Measurements from ENCODE around the gene KCNMB2.

DNA sequence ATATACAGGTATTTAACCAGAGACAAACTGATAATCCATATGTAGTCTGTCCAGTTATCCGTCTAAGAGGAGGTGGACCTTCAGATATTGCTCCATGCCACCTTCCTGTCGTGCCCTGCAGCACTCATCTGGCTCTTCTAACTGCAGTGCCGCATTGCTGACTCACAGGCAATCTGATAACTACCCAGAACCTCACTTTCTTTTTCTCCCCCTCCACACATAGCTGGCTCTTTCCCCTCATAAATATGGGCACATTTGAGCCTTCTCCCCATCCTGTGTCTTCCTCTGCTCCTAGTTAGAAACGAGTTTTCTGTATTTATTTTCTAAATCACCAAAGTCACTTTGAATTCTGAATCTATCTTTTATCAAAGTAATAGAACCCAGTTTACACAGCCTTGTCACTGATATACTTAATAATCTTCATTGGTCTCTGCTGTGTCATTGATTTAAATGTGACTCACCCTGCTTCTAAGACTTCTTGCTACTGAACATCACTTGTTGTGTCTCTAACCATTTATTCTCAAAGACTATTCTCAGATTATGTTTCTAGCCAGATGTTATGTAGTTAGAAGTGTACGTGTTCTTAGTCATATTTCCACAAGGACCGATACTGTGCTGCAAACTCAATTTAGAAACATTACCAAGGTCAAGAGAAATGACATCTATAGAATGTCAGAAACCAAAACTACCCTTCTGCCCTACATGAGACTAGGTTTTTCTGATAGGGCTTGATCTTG lies 17.4 kb upstream of the KCNMB2 start:
- TF ChIP-seq, protein P1, sequence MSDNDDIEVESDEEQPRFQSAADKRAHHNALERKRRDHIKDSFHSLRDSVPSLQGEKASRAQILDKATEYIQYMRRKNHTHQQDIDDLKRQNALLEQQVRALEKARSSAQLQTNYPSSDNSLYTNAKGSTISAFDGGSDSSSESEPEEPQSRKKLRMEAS (IDR thresholded peaks at IDR 0.05): no peak
- TF ChIP-seq, protein P2, sequence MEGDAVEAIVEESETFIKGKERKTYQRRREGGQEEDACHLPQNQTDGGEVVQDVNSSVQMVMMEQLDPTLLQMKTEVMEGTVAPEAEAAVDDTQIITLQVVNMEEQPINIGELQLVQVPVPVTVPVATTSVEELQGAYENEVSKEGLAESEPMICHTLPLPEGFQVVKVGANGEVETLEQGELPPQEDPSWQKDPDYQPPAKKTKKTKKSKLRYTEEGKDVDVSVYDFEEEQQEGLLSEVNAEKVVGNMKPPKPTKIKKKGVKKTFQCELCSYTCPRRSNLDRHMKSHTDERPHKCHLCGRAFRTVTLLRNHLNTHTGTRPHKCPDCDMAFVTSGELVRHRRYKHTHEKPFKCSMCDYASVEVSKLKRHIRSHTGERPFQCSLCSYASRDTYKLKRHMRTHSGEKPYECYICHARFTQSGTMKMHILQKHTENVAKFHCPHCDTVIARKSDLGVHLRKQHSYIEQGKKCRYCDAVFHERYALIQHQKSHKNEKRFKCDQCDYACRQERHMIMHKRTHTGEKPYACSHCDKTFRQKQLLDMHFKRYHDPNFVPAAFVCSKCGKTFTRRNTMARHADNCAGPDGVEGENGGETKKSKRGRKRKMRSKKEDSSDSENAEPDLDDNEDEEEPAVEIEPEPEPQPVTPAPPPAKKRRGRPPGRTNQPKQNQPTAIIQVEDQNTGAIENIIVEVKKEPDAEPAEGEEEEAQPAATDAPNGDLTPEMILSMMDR (IDR thresholded peaks at IDR 0.05): no peak
- TF ChIP-seq GATA3 (IDR thresholded peaks at IDR 0.05; ENCODE audit: borderline replicate concordance) (no peak), MAFK (IDR thresholded peaks at IDR 0.05; ENCODE audit: partially characterized antibody) (no peak), POLR2A (IDR thresholded peaks at IDR 0.05; ENCODE audit: low read length) (no peak), SREBF2 (IDR thresholded peaks at IDR 0.05) (no peak), JUN (IDR thresholded peaks at IDR 0.05) (no peak), BHLHE40 (IDR thresholded peaks at IDR 0.05; ENCODE audit: low read depth, low read length) (no peak), EP300 (IDR thresholded peaks at IDR 0.05) (no peak)
- TF ChIP-seq, protein P3, sequence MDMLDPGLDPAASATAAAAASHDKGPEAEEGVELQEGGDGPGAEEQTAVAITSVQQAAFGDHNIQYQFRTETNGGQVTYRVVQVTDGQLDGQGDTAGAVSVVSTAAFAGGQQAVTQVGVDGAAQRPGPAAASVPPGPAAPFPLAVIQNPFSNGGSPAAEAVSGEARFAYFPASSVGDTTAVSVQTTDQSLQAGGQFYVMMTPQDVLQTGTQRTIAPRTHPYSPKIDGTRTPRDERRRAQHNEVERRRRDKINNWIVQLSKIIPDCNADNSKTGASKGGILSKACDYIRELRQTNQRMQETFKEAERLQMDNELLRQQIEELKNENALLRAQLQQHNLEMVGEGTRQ (IDR thresholded peaks at IDR 0.05): no peak
- TF ChIP-seq, protein P4, sequence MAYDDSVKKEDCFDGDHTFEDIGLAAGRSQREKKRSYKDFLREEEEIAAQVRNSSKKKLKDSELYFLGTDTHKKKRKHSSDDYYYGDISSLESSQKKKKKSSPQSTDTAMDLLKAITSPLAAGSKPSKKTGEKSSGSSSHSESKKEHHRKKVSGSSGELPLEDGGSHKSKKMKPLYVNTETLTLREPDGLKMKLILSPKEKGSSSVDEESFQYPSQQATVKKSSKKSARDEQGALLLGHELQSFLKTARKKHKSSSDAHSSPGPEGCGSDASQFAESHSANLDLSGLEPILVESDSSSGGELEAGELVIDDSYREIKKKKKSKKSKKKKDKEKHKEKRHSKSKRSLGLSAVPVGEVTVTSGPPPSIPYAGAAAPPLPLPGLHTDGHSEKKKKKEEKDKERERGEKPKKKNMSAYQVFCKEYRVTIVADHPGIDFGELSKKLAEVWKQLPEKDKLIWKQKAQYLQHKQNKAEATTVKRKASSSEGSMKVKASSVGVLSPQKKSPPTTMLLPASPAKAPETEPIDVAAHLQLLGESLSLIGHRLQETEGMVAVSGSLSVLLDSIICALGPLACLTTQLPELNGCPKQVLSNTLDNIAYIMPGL (CRISPR knock-in tag; IDR thresholded peaks at IDR 0.05; ENCODE audit: borderline replicate concordance): no peak
- TF ChIP-seq, protein P5, sequence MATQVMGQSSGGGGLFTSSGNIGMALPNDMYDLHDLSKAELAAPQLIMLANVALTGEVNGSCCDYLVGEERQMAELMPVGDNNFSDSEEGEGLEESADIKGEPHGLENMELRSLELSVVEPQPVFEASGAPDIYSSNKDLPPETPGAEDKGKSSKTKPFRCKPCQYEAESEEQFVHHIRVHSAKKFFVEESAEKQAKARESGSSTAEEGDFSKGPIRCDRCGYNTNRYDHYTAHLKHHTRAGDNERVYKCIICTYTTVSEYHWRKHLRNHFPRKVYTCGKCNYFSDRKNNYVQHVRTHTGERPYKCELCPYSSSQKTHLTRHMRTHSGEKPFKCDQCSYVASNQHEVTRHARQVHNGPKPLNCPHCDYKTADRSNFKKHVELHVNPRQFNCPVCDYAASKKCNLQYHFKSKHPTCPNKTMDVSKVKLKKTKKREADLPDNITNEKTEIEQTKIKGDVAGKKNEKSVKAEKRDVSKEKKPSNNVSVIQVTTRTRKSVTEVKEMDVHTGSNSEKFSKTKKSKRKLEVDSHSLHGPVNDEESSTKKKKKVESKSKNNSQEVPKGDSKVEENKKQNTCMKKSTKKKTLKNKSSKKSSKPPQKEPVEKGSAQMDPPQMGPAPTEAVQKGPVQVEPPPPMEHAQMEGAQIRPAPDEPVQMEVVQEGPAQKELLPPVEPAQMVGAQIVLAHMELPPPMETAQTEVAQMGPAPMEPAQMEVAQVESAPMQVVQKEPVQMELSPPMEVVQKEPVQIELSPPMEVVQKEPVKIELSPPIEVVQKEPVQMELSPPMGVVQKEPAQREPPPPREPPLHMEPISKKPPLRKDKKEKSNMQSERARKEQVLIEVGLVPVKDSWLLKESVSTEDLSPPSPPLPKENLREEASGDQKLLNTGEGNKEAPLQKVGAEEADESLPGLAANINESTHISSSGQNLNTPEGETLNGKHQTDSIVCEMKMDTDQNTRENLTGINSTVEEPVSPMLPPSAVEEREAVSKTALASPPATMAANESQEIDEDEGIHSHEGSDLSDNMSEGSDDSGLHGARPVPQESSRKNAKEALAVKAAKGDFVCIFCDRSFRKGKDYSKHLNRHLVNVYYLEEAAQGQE (IDR thresholded peaks at IDR 0.05): no peak

Measured in A549 (cell line).